Stimulated activated CD4-positive, alpha-beta T cell treated with anti-CD3 and anti-CD28 coated beads, TNF-alpha, amount 100 ng/mL, for 4 hours (primary cell): ENCODE measurements around the gene TENM4.

Experiments used
- DNase-seq, 3 experiments: peaks; one replicate each; pipeline ENCODE4 v3.0.0-alpha.2; 2020; ENCODE audit warnings: low read depth in 3 of 3

TENM4 gene

GRCh38 chr11:78977009-78977408, 463.8 kb downstream of the TENM4 start:
- DNase-seq: no peak

- no peak for DNase-seq
These were observed 465.7 kb downstream of the TENM4 start for GRCh38 chr11:78975081-78975480.

GRCh38 chr11:78973876-78974275, 467.0 kb downstream of the TENM4 start:
- no peak for DNase-seq

DNA sequence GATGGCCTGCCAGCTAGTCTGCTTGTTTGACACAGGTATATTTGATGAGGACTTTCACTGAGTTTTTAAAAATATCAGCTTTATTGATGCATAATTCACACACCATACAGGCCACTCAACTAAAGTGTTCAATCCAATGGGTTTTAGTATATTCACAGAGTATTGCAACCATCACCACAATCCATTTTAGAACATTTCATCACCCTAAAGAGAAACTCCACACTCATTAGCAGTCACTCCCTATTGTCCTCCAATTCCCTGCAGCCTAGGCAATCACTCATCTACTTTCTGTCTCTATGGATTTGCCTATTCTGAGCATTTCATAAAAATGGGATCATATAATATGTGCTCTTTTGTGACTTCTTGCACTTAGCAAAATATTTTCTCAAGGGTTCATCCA, 468.2 kb downstream of the TENM4 start:
- DNase-seq: no peak

DNA sequence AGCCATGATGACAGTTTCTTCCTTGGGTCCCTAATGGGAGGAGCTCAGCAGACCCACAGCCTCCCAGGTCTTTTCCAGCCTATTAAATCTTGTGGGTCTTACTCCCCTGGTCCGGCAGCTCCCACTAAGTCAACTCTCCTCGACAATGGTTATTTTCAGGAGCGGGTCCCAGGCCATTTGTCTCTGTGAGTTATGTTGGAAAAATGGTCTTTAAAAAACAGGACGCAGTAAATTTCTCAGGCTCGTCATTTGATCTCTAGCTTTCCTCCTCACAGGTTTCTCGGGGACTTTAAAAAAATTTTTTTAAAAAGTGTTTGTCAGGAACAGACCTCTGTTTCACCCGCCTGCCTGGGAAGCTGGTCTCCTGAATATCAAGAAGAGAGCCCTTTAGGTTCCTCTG, 468.7 kb downstream of the TENM4 start:
- no peak for DNase-seq

DNA sequence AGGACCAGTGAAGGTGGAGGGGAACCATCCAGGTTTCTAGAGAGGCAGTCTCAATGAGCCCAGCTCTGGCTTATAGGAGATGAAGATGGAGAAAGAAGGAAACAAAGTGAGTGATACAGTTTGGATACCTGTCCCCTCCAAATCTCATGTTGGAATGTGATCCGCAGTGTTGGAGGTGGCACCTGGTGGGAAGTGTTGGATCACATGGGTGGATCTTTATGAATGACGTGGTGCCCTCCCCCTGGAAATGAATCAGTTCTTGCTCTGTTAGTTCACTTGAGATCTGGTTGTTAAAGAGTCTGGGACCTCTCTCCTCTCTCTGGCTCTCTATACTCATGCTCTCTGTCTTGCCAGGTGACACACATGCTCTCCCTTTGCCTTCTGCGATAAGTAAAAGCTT, 473.0 kb downstream of the TENM4 start:
- no peak for DNase-seq

DNA sequence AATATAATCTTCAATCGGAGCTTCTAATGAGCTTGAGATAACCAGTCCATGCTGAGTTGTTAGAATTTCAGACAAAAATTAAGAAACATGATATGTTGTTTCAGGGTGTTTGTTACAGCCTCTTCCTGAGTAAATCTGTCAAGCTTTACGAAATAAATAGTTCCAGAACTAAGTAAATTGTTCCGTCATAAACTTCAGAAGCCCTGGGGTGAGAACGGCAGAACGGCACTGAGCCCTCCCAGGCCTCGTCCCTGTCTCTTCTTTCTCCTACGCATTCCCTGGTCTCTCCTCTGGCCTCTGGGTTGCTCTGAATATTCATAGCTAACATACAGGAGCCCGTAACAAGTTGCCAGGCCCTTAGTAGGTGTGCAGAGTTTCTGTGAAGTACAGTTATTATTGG, 475.4 kb downstream of the TENM4 start:
- DNase-seq: no peak

DNA sequence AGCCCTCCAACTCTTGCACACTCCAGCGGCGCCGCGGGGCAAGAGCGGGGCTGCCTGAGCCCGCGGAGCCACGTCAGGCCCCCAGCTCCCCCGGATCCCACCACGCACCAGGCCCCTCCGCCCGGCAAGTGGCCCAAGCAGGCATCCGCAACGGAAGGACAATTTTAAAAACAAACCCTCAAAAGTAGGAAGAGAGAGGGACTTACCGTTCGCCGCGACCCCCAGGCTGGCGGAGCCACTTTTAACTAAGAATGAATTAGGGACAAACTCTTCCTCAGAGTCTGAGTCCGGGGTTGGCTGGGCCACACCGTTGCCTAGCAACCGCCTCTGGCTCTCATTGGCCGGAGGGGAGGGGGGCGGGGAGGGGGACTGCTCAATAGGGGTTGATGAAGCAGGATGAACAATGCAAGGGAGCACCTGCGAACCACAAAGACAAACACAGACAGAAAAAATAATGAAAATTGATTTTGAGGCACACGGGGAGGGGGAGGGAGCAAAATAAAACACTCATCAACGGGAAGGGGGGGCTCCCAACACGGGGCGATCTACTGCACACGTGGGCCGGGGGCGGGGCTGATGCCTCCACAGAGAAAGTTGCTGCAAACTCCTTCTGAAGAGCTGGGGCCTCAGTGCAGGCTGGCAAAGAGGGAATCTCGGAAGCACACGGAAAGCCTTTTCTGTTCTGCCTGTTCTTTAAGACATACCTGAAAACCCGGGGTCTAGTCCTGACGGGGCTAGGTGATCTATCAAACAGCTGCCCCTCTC, 478.7 kb downstream of the TENM4 start:
- DNase-seq: no peak

- no peak for DNase-seq
These were observed 479.6 kb downstream of the TENM4 start for GRCh38 chr11:78961247-78961646.

GRCh38 chr11:78958444-78958843, 482.4 kb downstream of the TENM4 start:
- no peak for DNase-seq

GRCh38 chr11:78957476-78958245, 483.2 kb downstream of the TENM4 start:
- DNase-seq: no peak

DNA sequence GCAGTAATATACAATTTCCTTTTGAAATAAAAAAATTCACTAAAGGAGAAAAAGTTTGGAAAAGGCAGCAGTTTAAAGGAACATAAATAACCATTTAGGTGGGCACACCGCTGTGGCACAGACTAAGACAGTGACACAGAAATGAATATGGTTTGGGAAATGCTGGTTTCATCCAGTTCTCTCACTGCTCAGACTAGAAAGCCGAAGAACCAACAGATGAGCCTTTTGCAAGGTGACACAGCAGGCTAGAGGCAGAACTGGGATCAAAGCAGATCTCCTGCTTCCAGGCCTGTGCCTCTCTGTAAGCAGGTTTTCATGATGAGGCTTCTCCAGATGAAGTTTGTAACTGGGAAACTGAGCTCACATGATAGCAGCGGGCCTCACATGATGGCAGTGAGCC, 486.1 kb downstream of the TENM4 start:
- no peak for DNase-seq

DNA sequence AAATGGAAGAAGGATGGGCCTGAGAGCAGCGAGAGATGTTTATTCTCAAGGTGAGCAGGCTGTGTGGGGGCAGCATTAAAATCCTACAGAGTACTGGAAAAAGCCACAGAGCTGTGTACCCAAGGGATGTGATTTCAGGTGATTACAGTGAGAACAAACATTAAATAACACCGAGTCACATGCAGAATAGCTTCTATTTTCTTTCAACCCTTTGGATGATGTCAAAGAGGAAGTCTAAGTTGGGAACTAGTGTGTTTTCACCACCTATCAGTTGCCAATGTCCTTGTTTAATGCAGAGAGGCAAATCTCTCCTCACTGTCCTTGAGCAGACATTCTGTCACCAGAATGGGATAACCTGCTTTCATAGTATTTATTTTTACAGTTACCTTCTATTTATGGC, 486.6 kb downstream of the TENM4 start:
- DNase-seq: no peak

DNA sequence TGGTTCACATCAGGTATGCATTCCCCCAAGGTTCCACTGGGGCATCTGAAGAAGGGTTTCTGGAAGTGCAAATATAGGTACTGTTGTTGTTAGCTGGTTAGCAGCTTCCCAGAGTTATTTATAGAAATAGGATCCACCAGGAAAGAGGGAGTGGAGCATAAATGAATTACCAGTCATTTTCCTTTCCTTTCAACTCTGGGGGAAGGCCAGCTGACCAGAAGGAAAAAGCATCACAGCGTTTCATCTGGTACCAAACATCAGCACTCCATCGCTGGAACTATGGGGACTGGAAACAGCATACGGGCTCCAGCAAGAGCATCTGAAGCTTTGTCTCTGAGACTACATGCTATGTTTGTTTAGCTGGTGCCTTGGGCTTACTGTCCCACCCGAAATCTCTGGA, 487.9 kb downstream of the TENM4 start:
- DNase-seq: no peak

DNA sequence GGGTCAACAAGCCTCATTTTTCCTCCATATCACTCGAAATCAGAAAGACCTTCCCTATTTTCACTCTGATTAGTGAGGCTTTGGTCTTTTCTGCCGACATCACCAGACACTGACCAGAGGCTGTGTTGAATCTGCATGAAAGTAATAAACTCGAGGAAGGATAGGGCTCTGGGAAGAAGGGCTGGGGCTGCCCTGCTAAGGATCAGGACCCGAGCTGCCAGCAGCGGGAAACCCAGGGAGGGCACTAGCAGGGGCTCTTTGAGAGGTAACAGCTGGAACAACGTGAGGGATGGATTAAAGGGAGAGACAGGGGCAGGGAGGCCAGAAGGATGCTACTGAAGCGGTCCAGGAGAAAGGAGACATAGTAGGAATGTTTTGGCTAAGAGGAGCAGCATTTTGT, 488.7 kb downstream of the TENM4 start:
- no peak for DNase-seq

- DNase-seq: no peak
These were observed 490.7 kb downstream of the TENM4 start for GRCh38 chr11:78949976-78950690.

DNA sequence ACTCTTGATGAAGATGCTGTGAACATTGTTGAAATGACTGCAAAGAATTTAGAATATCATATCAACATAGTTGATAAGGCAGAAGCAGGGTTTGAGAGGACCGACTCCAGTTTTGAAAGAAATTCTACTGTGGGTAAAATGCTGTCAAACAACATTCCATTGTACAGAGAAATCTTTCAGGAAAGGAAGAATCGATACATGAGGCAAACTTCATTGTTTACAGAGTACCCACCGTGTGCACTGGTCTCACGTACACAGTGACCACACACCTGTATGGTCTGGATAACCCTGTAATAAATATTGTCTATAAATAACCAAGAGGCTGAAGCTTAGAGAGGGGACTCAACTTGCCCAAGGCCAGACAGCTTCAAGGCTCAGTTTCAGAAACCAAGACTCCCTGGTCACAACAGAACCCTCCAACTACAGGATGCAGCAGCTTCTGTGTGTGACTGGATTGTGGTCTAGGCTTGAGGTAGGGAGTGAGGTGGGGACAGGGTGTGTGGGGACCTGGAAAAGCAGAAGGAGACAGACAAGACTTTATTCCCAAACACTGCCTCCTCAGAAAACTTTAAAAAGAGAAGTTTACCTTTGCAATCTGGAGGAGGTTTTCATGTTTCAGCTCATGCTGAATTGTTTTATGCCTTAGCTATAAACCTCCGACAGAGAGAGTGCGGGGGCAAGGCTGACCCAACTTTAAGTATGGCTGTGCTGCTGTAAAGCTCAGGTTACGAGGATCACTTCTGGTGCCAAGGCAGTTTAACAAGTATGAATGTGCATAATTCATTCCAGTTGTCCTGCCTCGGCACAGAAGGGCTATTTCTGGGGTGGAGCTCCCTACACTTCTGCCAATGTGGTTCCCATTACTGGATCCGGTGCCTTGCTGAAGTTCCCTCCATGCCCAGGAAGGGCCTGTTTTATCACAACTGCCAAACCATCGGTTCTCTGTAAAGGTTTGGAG, 493.6 kb downstream of the TENM4 start:
- no peak for DNase-seq

- no peak for DNase-seq
These were observed 497.0 kb downstream of the TENM4 start for GRCh38 chr11:78943841-78944240.

DNA sequence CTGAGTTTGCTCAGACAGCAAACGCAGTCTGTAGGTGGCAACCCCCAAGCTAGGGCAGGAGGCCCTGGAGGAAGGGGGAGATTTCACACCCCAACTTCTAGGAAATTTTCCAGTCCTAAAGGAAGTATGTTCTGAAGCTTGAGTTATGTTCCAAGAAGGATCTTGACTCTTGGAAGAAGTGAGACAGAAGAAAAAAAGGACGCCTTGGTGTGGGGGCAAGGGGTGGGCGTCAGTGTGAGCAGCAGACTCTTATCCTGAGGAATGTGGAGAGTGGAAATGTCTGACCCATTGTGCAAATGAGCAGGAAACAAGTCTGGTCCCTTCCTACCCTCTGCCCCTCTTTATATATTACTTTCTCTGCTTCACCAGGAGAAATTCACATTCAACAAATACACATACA, 497.7 kb downstream of the TENM4 start:
- no peak for DNase-seq

DNA sequence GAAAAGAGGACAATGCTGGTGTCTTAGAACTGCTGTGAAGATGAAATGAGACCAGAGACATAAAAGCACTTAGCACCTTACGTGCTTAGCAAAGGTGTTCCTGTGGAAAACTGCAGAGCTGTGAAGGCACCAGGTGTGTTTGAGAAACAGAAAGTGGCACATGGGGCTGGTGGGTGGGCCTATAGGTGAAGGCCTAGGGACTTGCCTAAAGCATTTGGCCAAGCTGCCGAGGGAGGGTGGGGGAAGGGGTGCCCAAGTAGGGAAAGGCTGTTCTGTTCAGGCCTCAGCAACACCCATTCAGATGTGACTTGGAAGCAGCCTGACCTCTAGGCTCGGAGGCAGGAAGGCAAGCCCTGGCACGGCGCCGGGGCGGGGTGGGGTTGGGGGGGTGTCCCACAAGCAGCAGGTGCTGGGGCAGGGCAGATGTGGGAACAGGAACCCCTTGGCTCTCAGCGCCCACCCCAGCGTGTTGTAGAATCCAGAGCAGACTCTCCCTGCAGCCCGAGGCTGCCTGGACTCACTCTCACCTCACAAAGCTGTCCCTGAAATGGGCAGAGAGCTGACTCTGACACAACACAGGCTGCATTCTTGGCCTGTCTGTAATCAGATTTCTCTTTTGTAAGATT, 499.5 kb downstream of the TENM4 start:
- no peak for DNase-seq
